H9 (cell line): ENCODE measurements around the gene DACH1. TPM values are rescaled to one million over a fixed set of nuclear protein-coding genes. Genes with fewer than 3 reads are reported as not detected.

ENCODE experiments used
- DNase-seq: peaks from one replicate; pipeline ENCODE4 v3.0.0-alpha.2; 2017
- H2AFZ ChIP-seq: one replicate; pipeline ENCODE4 v1.6.1; 2013; ENCODE audit warnings: mild to moderate bottlenecking, low read length, control low read depth, moderate library complexity
- H2AK5ac ChIP-seq: 2 replicates; pipeline ENCODE4 v1.6.1; 2013; ENCODE audit warnings: low read length, control low read depth, mixed read lengths; ENCODE audit not compliant: insufficient read length
- H2BK120ac ChIP-seq: one replicate; pipeline ENCODE4 v1.6.1; 2013; ENCODE audit warnings: low read depth, mild to moderate bottlenecking, low read length, control low read depth, inconsistent platforms; ENCODE audit not compliant: poor library complexity, severe bottlenecking
- H2BK12ac ChIP-seq: 2 replicates; pipeline ENCODE4 v1.6.1; 2013; ENCODE audit warnings: low read length, control low read depth, mixed read lengths, low read depth; ENCODE audit not compliant: insufficient read length
- H2BK15ac ChIP-seq: 2 replicates; pipeline ENCODE4 v1.6.1; 2013; ENCODE audit warnings: low read depth, low read length, control low read depth
- H2BK20ac ChIP-seq: one replicate; pipeline ENCODE4 v1.6.1; 2013; ENCODE audit warnings: low read depth, mild to moderate bottlenecking, low read length, control low read depth, inconsistent platforms; ENCODE audit not compliant: poor library complexity, severe bottlenecking
- H2BK5ac ChIP-seq: 2 replicates; pipeline ENCODE4 v1.6.1; 2013; ENCODE audit warnings: low read length, control low read depth, mixed read lengths; ENCODE audit not compliant: insufficient read length
- H3K14ac ChIP-seq: 2 replicates; pipeline ENCODE4 v1.6.1; 2013; ENCODE audit warnings: low read length, control low read depth; ENCODE audit not compliant: insufficient read depth
- H3K18ac ChIP-seq: 2 replicates; pipeline ENCODE4 v1.6.1; 2013; ENCODE audit warnings: low read depth, mild to moderate bottlenecking, mixed read lengths, low read length, control low read depth; ENCODE audit not compliant: insufficient read length
- H3K23ac ChIP-seq: 2 replicates; pipeline ENCODE4 v1.6.1; 2013; ENCODE audit warnings: low read length, control low read depth, mixed read lengths, low read depth; ENCODE audit not compliant: insufficient read length
- H3K23me2 ChIP-seq: 2 replicates; pipeline ENCODE4 v1.6.1; 2013; ENCODE audit warnings: low read depth, mild to moderate bottlenecking, mixed read lengths, low read length, control low read depth; ENCODE audit not compliant: insufficient read length, poor library complexity, severe bottlenecking
- H3K27ac ChIP-seq: 2 replicates; pipeline ENCODE4 v1.5.1; 2013; ENCODE audit warnings: low read length, control low read depth, mixed read lengths, low read depth; ENCODE audit not compliant: insufficient read length
- H3K27me3 ChIP-seq: 2 replicates; pipeline ENCODE4 v1.6.1; 2013; ENCODE audit warnings: low read length, control low read depth, inconsistent platforms; ENCODE audit not compliant: insufficient read depth
- H3K4ac ChIP-seq: 2 replicates; pipeline ENCODE4 v1.6.1; 2013; ENCODE audit warnings: low read depth, mild to moderate bottlenecking, control low read depth, inconsistent platforms, low read length, moderate library complexity
- H3K4me1 ChIP-seq: 2 replicates; pipeline ENCODE4 v1.6.1; 2013; ENCODE audit warnings: low read length, control low read depth, inconsistent platforms; ENCODE audit not compliant: insufficient read depth
- H3K4me2 ChIP-seq: 2 replicates; pipeline ENCODE4 v1.6.1; 2013; ENCODE audit warnings: low read length, control low read depth, mixed read lengths; ENCODE audit not compliant: insufficient read length, insufficient read depth
- H3K56ac ChIP-seq: 2 replicates; pipeline ENCODE4 v1.6.1; 2013; ENCODE audit warnings: low read depth, mild to moderate bottlenecking, mixed read lengths, low read length, control low read depth; ENCODE audit not compliant: insufficient read length
- H3K79me1 ChIP-seq: 2 replicates; pipeline ENCODE4 v1.6.1; 2013; ENCODE audit warnings: low read depth, mild to moderate bottlenecking, moderate library complexity, low read length, control low read depth, inconsistent platforms; ENCODE audit not compliant: insufficient read depth, poor library complexity, severe bottlenecking
- H3K79me2 ChIP-seq: 2 replicates; pipeline ENCODE4 v1.6.1; 2013; ENCODE audit warnings: low read length, control low read depth, inconsistent platforms; ENCODE audit not compliant: insufficient read depth
- H3K9ac ChIP-seq: 2 replicates; pipeline ENCODE4 v1.6.1; 2013; ENCODE audit warnings: low read length, control low read depth, mixed read lengths; ENCODE audit not compliant: insufficient read length; ENCODE audit errors: extremely low read depth
- H3K9me3 ChIP-seq: one replicate; pipeline ENCODE4 v1.6.1; 2013; ENCODE audit warnings: low read depth, low read length, inconsistent platforms; ENCODE audit not compliant: control insufficient read depth
- H3T11ph ChIP-seq: one replicate; pipeline ENCODE4 v1.6.1; 2013; ENCODE audit warnings: mild to moderate bottlenecking, low read length, control low read depth, inconsistent platforms
- H4K20me1 ChIP-seq: one replicate; pipeline ENCODE4 v1.6.1; 2013; ENCODE audit not compliant: control insufficient read depth, insufficient read length, insufficient read depth
- H4K5ac ChIP-seq: 2 replicates; pipeline ENCODE4 v1.6.1; 2013; ENCODE audit warnings: low read depth, mild to moderate bottlenecking, mixed read lengths, low read length, control low read depth; ENCODE audit not compliant: insufficient read length
- H4K8ac ChIP-seq: replicated peaks from 2 replicates; pipeline ENCODE4 v1.6.1; 2013; ENCODE audit warnings: low read length, control low read depth, mixed read lengths, low read depth; ENCODE audit not compliant: insufficient read length
- H4K91ac ChIP-seq: 2 replicates; pipeline ENCODE4 v1.6.1; 2013; ENCODE audit warnings: low read depth, mild to moderate bottlenecking, moderate library complexity, mixed read lengths, low read length, control low read depth; ENCODE audit not compliant: insufficient read length
- H3K27ac Mint-ChIP-seq, 3 experiments: 2 replicates in 2 of 3; 3 replicates in 1 of 3; pipeline ENCODE4 v1.8.0; 2020 to 2021; ENCODE audit warnings: mixed read lengths in 3 of 3, mild to moderate bottlenecking in 1 of 3, moderate library complexity in 1 of 3
- H3K27me3 Mint-ChIP-seq: 2 replicates; pipeline ENCODE4 v1.8.0; 2021; ENCODE audit warnings: low read depth, mild to moderate bottlenecking, moderate library complexity, mixed read lengths
- H3K36me3 Mint-ChIP-seq, 3 experiments: 2 replicates in 2 of 3; 3 replicates in 1 of 3; pipeline ENCODE4 v1.8.0; 2020 to 2021; ENCODE audit warnings: low read depth in 3 of 3, mixed read lengths in 3 of 3; ENCODE audit not compliant: insufficient read depth in 1 of 3
- H3K4me1 Mint-ChIP-seq, 2 experiments: 2 replicates each; pipeline ENCODE4 v1.8.0; 2020; ENCODE audit warnings: mixed read lengths in 2 of 2
- H3K4me3 Mint-ChIP-seq, 2 experiments: 2 replicates in 1 of 2; 3 replicates in 1 of 2; pipeline ENCODE4 v1.8.0; 2020 to 2021; ENCODE audit warnings: mild to moderate bottlenecking in 2 of 2, mixed read lengths in 2 of 2, moderate library complexity in 1 of 2
- H3K9me3 Mint-ChIP-seq, 2 experiments: 2 replicates in 1 of 2; 3 replicates in 1 of 2; pipeline ENCODE4 v1.8.0; 2020; ENCODE audit warnings: mild to moderate bottlenecking in 2 of 2, mixed read lengths in 2 of 2, moderate library complexity in 1 of 2
- WGBS: extraction: QIAGEN DNeasy Blood & Tissue Kit; methylation state at CpG from one replicate; pipeline ENCODE4 v1.1.7; 2013; ENCODE audit warnings: missing lambda C conversion rate, low lambda C conversion rate, mixed read lengths; ENCODE audit not compliant: insufficient read length; ENCODE audit errors: extremely low coverage; 5-methylcytosine and 5-hydroxymethylcytosine counted together
- total RNA-seq: library from RNA; stranded (reverse); gene quantifications from 2 replicates; pipeline ENCODE4 v1.2.1, GENCODE V29; 2021
- TF ChIP-seq, protein P1 (sequence below): fragments of 200-600 bp; sonication (generic); conservative IDR thresholded peaks from 3 replicates; pipeline ENCODE4 v1.8.0; 2021; ENCODE audit warnings: antibody characterized with exemption, mild to moderate bottlenecking

DACH1 gene
- total RNA-seq, 1 experiment from 2014 or later = not detected

DNA sequence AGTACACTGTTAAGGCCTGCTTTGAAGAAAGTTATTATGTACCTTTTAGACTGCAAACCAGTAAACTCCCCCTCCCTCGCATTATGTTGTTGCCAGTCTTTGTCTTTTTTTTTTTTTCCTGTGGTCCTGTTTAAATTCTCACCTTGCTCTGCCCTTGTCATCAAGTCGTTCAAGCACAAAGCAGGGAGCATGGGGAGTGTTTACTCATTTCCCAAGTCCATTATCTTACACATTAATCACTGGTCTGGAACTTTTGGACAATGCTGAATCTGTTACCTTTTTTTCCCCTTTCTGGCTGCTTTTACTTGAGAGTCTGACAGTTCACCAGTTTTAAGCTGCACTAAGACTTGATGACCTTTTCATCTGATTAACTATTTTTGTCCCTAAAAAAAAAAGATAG is 108.2 kb downstream of the DACH1 start:
- no peaks in the 10 kb centered on the region for H3K9me3 ChIP-seq
- H3K9ac ChIP-seq = no peak overlapping the region
- H3K9me3 Mint-ChIP-seq = no peaks in the 10 kb centered on the region
- H2BK12ac ChIP-seq = no peak overlapping the region
- H3K4me2 ChIP-seq = peak overlapping the region; percentile 21
- no peaks in the 10 kb centered on the region for H3K27me3 ChIP-seq
- no peak overlapping the region for H3K18ac ChIP-seq
- no peak overlapping the region for H2BK5ac ChIP-seq
- H4K8ac ChIP-seq = no peak overlapping the region
- no peak overlapping the region for H3K14ac ChIP-seq
- H2AFZ ChIP-seq = no peak overlapping the region
- no peaks in the 10 kb centered on the region for H3K23me2 ChIP-seq
- H3K56ac ChIP-seq = no peak overlapping the region
- DNase-seq = no peak
- peaks cover 28 to 36% of the 10 kb centered on the region in 2 experiments for H3K4me1 Mint-ChIP-seq
- H4K5ac ChIP-seq = no peak overlapping the region
- no peaks in the 10 kb centered on the region for H3K79me1 ChIP-seq
- no peaks in the 10 kb centered on the region for H4K20me1 ChIP-seq
- no peak overlapping the region for H2BK120ac ChIP-seq
- no peak overlapping the region for H2AK5ac ChIP-seq
- no peak overlapping the region for H3K4me3 Mint-ChIP-seq
- no peak overlapping the region for H2BK15ac ChIP-seq
- no peak overlapping the region for H4K91ac ChIP-seq
- H3K27ac Mint-ChIP-seq = peak overlapping the region in 2 of 3 experiments; percentile 55 to 66; a peak in 3 of 7 replicates
- H3K23ac ChIP-seq = no peak overlapping the region
- H3K27me3 Mint-ChIP-seq = no peaks in the 10 kb centered on the region
- H3T11ph ChIP-seq = no peak overlapping the region
- H3K4ac ChIP-seq = no peak overlapping the region
- no CpG with 5 or more reads among the region's 2 CpGs for WGBS
- no peak overlapping the region for H3K27ac ChIP-seq
- no peaks in the 10 kb centered on the region for H3K79me2 ChIP-seq
- peaks cover 4% of the 10 kb centered on the region; the same call in 1 of the 2 replicates for H3K4me1 ChIP-seq
- no peaks in the 10 kb centered on the region for H3K36me3 Mint-ChIP-seq
- H2BK20ac ChIP-seq = no peak overlapping the region
- TF ChIP-seq, protein P1, sequence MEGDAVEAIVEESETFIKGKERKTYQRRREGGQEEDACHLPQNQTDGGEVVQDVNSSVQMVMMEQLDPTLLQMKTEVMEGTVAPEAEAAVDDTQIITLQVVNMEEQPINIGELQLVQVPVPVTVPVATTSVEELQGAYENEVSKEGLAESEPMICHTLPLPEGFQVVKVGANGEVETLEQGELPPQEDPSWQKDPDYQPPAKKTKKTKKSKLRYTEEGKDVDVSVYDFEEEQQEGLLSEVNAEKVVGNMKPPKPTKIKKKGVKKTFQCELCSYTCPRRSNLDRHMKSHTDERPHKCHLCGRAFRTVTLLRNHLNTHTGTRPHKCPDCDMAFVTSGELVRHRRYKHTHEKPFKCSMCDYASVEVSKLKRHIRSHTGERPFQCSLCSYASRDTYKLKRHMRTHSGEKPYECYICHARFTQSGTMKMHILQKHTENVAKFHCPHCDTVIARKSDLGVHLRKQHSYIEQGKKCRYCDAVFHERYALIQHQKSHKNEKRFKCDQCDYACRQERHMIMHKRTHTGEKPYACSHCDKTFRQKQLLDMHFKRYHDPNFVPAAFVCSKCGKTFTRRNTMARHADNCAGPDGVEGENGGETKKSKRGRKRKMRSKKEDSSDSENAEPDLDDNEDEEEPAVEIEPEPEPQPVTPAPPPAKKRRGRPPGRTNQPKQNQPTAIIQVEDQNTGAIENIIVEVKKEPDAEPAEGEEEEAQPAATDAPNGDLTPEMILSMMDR = no peak
